Stimulated activated CD8-positive, alpha-beta memory T cell treated with anti-CD3 and anti-CD28 coated beads, Interleukin-15, amount 100 ng/mL, for 4 hours (primary cell): ENCODE results near the gene SERTAD4.
"Not testable (repeated sequence)": the region's sequence is repeated elsewhere in the genome, so short reads cannot be mapped to it uniquely, and the experiment has no call there.

Source experiments
- DNase-seq, 2 donors: peaks; one replicate each; pipeline ENCODE4 v3.0.0-alpha.2; 2020; ENCODE audit warnings: low read depth in 2 of 2

Gene SERTAD4

GRCh38 chr1:210260096-210260495 lies 27.5 kb downstream of the SERTAD4 start:
- no peak for DNase-seq

- no peak for DNase-seq
Measured at GRCh38 chr1:210262167-210262896, 29.7 kb downstream of the SERTAD4 start.

- DNase-seq, result no peak
Measured at GRCh38 chr1:210262897-210263272, 30.3 kb downstream of the SERTAD4 start.

- no peak for DNase-seq
Measured at GRCh38 chr1:210263963-210264362, 31.4 kb downstream of the SERTAD4 start.

GRCh38 chr1:210264496-210265380 lies 32.1 kb downstream of the SERTAD4 start:
- no peak for DNase-seq

- not testable (repeated sequence) for DNase-seq
Measured at GRCh38 chr1:210265392-210265955, 32.9 kb downstream of the SERTAD4 start.

- DNase-seq, result no peak
Measured at GRCh38 chr1:210269981-210270380, 37.4 kb downstream of the SERTAD4 start.

GRCh38 chr1:210272666-210273065 lies 40.1 kb downstream of the SERTAD4 start:
- no peak for DNase-seq

- no peak for DNase-seq
Measured at GRCh38 chr1:210280221-210280620, 47.6 kb downstream of the SERTAD4 start.

- DNase-seq, result no peak
Measured at GRCh38 chr1:210288116-210288515, 55.5 kb downstream of the SERTAD4 start.

- no peak for DNase-seq
Measured at GRCh38 chr1:210289248-210289647, 56.7 kb downstream of the SERTAD4 start.

GRCh38 chr1:210291081-210291764 lies 58.6 kb downstream of the SERTAD4 start:
- no peak for DNase-seq

- no peak for DNase-seq
Measured at GRCh38 chr1:210291786-210292230, 59.2 kb downstream of the SERTAD4 start.

- peak; percentile 2 to 12 for DNase-seq
Measured at GRCh38 chr1:210292231-210292871, 59.8 kb downstream of the SERTAD4 start.

GRCh38 chr1:210293171-210293607 lies 60.6 kb downstream of the SERTAD4 start:
- DNase-seq, result no peak

GRCh38 chr1:210294999-210295745 lies 62.6 kb downstream of the SERTAD4 start:
- no peak for DNase-seq
